NCI-H1092 treated with DMSO at 0.1 percent for 48 hours (cell line): ENCODE results near the gene GDPD4.

Experiments used
- DNase-seq: peaks from one replicate; lab custom pipeline; 2025; lab: John Stamatoyannopoulos, UW

GDPD4 gene

DNA sequence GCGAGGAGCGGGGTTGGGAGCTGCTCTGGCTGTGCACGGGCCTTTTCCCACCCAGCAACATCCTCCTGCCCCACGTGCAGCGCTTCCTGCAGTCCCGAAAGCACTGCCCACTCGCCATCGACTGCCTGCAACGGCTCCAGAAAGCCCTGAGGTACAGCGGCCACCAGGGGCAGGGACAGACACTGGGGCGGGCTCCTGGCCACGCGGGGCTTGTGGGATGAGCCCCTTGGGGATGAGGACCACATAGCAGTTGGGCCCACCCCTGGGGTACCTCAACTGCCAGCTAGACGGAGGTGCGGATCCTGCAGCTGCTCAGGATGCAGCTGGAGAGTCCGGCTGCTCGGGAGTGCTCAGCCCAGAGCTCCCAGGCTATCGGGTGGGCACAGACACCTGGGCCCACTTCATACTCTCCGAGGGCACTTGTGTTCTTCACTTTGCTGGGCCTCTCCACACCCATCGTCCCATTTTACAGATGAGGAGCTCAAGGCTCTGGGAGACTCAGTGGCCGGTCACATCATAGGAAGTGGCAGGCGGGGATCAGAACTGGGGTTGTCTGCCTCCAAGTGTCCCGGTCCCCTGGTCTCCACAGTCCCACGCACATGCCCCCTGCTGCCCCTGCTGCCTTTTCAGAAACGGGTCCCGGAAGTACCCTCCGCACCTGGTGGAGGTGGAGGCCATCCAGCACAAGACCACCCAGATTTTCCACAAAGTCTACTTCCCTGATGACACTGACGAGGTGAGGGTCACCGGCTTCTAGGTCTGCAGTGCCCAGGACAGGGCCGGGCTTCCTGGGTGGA, 95.8 kb downstream of the GDPD4 start:
- DNase-seq, result no peak

DNA sequence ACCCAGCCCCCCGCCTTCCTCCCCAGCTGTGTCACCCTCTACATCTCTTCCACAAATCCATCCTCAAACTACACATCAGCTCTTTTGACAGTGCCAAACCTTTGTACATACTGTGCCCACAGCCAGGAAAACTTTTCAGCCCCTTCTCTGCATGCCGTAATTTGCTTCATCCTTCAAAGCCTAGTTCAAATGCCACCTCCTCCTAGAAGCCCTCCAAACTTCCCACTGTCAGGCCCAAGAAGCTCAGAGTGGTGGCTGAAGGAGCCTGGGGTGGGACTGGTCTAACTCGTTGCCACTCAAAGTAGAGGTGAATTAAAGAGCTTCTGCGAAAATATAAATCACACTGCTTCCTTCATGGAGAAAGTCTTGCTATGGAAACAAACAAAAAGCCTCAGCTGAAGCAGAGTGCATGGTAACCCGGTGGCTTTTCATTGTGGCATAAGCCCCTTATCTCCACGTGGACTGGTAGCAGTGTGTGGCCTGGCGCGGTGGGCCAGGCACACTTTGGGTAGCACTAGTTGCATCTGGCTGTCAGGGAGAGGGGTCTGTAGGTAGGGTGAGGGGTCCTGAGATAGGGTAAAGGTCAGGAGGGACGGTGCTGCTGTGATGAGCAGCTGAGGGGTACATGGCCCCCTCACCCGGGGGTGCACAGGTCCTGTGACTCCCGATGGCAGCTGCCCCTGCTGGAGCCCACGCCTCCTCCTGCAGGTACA, 96.6 kb downstream of the GDPD4 start:
- DNase-seq, result no peak

- DNase-seq, result no peak
These were observed 97.4 kb downstream of the GDPD4 start for GRCh38 chr11:77203901-77204753.

- no peak for DNase-seq
These were observed 98.3 kb downstream of the GDPD4 start for GRCh38 chr11:77202941-77203900.

DNA sequence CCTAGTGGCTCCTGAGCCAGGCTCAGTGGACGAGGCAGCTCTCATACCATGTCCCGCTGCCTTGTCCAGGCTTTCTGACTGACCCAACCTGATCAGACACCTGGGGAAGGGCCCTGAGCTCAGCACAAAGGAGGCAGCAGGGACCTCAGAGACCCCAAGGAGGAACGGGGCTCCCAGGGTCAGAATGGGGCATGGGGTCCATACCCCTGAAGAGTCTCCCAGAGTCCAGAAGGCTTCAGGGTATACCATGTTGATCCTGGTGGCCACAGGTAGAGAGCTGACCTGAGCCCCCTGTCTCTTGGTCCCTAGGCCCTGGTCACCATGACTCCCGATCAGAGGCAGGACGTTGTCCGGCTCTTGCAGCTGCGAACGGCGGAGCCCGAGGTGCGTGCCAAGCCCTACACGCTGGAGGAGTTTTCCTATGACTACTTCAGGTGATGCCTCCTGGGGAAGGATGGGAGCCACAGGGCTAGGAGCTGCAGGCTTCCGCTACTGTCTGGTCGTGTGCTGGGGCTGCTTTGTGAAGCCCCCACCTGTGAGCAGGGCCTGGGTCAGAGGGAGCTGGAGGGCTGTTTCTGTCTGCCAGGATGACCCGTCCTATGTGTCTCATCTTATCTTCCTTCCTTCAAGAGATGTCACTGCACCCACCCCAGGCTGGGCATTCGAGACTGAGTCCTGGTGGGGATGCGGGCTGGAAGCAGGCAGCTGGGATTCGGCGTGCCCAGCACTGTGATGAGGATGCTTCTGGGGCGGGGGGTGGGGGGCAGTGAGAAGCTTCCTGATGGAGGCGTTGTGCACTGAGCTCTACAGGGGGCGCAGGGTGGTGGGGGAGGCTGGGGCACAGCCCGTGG, 99.3 kb downstream of the GDPD4 start:
- DNase-seq, result no peak

GRCh38 chr11:77201370-77201769, 100.1 kb downstream of the GDPD4 start:
- DNase-seq, result no peak

DNA sequence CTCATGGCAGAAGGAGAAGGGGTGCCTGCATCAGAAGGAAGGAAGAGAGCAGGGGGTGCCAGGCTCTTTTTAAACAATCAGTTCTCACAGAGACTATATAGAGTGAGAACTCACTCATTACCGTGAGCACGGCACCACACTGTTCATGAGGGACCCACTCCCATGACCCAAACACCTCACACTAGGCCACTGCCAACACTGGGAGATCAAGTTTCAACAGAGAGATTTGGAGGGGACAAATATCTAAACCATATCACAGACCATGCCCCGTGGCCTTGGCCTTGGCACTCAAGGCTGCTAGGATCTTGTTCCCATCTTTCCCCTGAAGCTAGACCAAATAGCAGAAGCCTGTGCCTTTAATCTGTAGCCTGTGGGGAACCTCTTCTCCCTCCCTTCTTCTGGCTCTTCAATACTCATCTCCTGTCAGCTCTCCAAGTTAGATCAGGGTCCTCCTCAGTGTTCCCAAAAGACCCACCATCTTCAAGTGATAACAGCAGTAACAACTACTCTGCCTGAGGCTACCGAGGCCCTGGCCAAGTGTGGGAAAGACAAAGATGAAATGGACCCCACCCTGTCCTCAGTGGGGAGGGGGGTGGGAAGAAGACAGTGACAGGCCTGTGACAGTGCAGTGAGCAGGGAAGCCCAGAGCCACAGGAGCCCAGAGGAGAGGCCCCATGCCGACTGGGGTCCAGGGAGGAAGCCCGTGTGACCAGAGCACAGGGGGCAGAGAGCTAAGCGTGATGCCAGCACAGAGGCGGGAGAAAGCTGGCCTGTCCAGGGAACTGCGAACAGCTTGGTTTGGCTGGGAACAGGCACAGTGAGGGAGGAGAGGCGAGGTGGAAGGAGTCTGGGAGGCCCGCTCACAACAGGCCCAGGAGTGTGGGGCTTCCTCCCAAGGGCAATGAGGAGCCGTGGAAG, 100.9 kb downstream of the GDPD4 start:
- no peak for DNase-seq

DNA sequence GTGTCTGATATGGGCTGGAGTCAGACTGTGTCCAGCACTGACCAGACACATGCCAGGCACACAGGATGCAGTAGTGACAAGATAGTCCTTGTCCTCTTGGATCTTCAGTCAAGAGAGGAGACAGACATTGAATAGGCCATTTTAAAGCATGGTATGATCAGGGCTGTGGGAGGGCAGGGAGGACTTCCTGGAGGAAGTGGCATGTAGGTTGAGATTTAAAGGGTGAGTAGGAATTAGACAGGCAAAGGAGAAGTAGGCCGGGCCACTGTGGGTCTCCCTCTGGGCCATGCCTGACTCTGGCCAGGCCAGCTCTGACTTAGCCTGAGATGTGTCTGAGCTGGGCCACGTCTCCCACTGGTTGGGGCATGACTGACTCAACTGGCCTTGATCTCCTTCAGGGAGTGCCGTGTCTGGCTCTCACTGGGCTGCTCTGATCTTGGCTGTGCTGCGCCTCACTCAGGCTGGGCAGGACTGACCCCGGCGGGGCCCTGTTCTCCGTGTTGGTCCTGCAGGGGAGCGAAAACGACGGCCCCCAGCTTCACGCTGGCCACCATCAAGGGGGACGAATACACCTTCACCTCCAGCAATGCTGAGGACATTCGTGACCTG, 102.2 kb downstream of the GDPD4 start:
- DNase-seq, result no peak

GRCh38 chr11:77198440-77198849, 103.0 kb downstream of the GDPD4 start:
- no peak for DNase-seq

DNA sequence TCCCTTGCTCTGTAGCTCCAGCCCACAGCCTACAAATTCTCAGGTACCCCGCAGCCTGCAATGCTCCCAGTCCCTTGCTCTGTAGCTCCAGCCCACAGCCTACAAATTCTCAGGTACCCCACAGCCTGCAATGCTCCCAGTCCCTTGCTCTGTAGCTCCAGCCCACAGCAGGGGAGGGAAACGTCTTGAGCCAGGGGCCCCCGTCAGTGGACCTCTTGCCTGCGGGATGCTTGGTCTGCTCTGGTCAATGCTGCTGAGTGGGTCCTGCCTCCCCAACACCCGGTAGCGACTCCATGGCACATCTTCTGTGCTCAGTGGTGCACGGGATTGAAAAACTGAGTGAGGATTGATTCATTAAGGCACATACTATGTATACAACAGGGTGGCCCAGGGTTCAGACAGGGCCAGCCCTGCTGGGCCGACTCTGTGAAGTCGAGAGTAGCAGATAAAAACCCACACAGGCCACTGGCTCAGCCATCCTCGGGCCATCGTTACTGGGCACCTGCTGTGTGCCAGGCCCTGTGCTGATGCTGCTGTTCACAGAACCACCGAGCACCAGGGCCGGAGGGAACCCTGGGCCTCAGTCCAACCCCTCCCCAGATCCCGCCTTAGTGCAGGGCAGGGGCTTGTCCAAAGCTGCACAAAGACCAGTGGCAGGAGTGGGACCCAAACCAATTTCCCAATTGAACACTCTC, 103.7 kb downstream of the GDPD4 start:
- no peak for DNase-seq

DNA sequence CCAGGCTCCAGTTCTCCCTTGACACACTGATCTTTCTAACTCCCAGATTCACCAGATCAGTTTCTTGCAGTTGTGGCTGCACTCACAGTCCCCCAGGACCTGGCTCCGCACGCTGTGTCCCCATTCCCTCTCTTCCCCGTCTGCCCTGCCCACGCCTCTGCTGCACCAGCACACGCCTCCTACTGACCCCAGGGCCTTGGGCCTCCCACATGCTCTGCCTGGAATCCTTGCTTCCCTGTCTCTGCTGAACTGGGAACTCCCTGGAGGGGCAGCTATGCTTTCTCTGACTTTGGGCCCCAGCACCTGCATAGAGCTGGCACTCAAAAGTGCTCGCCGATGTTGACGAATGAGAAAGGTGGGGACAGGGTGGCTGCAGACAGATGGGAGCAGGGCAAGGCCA, 104.5 kb downstream of the GDPD4 start:
- no peak for DNase-seq

DNA sequence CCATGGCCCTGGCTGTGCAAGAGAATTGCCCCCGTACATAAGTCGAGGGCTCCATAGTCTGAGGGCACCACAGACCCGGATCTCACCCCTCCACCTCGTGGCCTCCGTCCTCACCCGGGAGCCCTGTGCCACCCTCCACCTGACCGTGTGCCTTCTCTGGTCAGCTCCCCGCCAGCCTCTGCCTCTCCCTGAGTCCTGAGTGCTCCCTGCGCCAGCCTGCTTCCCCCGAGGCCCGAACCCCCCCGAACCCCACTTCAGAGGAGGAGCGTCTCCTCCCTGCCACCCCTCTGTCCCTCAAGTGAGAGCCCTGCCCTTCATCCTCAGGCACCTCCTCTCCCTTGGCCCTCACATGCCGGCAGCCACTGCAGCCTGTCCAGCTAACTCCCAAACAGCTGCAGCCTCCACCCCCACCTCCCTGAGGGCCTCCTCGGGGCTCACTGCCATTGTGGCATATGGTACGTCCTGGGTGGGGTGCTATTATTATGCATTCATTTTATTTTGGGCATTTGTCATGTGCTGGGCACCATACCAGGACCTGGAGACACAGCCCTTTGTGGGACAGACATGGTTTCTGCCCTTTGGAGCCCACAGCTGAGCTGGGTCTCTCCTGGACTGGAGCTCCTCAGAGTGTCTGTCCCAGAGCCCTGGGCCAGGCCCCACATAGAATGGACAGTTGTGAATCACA, 106.3 kb downstream of the GDPD4 start:
- DNase-seq, result no peak

DNA sequence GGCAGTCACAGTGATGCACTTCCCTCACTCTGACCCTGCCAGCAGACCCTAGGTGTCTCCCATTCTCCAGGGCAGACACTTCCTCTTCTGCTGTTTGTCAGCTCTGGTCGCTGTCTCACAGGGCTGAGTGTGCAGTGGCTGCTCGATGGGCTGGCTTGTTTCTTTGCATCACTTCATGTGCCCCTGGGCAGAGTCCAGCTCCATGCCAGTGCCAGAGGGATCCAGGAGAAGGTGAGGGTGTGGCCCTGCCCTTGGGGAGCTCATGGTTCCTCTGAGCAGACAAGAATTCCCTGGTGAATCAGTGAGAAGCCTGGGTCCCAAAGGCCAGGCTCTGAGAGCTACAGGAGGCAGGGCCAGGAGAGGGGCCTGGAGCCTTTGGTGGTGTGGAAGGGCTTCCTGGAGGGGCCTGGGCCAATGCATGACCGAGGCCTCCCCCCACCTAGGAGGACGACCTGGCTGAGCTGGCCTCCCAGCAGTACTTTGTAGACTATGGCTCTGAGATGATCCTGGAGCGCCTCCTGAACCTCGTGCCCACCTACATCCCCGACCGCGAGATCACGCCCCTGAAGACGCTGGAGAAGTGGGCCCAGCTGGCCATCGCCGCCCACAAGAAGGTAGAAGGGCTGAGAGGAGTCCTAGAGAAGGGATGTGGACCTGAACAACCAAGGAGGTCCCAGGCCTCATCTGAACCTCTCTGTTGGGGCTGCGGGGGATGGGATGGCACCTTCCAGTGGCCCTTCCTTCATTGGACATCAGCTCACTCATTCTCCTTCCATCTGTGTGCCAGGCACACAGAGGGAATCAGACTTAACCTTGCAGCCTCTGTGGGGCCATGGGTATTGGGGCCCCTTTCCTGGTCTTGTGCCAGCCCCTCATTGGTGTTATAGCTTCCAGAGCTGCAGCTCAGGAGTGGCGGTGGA, 107.3 kb downstream of the GDPD4 start:
- DNase-seq, result no peak

GRCh38 chr11:77193167-77193566, 108.3 kb downstream of the GDPD4 start:
- DNase-seq, result no peak

- DNase-seq, result peak; percentile 7
These were observed 109.5 kb downstream of the GDPD4 start for GRCh38 chr11:77191823-77192495.

- DNase-seq, result no peak
These were observed 110.1 kb downstream of the GDPD4 start for GRCh38 chr11:77191429-77191822.
